Kidney glomerular epithelial cell (primary cell): Measurements from ENCODE around the gene MAP3K14.
A peak's percentile ranks its signal among the peaks of the same experiment; 100 is the strongest.

Experiments used
- DNase-seq: peaks from one replicate; lab custom pipeline; 2025; lab: John Stamatoyannopoulos, UW

MAP3K14 gene

GRCh38 chr17:45300060-45300751 lies 16.6 kb downstream of the MAP3K14 start:
- no peak for DNase-seq

GRCh38 chr17:45299361-45299760 lies 17.5 kb downstream of the MAP3K14 start:
- DNase-seq, result no peak

- DNase-seq, result no peak
These were observed 18.1 kb downstream of the MAP3K14 start for GRCh38 chr17:45298546-45299285.

- DNase-seq, result no peak
These were observed 20.0 kb downstream of the MAP3K14 start for GRCh38 chr17:45296833-45297124.

- no peak for DNase-seq
These were observed 20.6 kb downstream of the MAP3K14 start for GRCh38 chr17:45296003-45296832.

- no peak for DNase-seq
These were observed 22.3 kb downstream of the MAP3K14 start for GRCh38 chr17:45294506-45294905.

- DNase-seq, result peak; percentile 84
These were observed 23.2 kb downstream of the MAP3K14 start for GRCh38 chr17:45293413-45294211.

GRCh38 chr17:45292696-45293412 lies 24.0 kb downstream of the MAP3K14 start:
- no peak for DNase-seq

- DNase-seq, result no peak
These were observed 25.5 kb downstream of the MAP3K14 start for GRCh38 chr17:45291171-45291805.

- DNase-seq, result no peak
These were observed 26.5 kb downstream of the MAP3K14 start for GRCh38 chr17:45290269-45290765.

- DNase-seq, result no peak
These were observed 27.2 kb downstream of the MAP3K14 start for GRCh38 chr17:45289301-45290268.

GRCh38 chr17:45288825-45289224 lies 28.0 kb downstream of the MAP3K14 start:
- no peak for DNase-seq

GRCh38 chr17:45287526-45288500 lies 29.0 kb downstream of the MAP3K14 start:
- no peak for DNase-seq

- no peak for DNase-seq
These were observed 30.5 kb downstream of the MAP3K14 start for GRCh38 chr17:45286286-45286685.

- DNase-seq, result no peak
These were observed 32.4 kb downstream of the MAP3K14 start for GRCh38 chr17:45284176-45285140.

GRCh38 chr17:45283711-45284110 lies 33.1 kb downstream of the MAP3K14 start:
- no peak for DNase-seq
